HCT116 (cell line): ENCODE measurements around the gene SCYL2. TPM values are rescaled to one million over a fixed set of nuclear protein-coding genes. Genes with fewer than 3 reads are reported as not detected.

Experiments
- ATAC-seq: fragments of 200-7000 bp; cut with Tn5 transposase; 2 replicates; pipeline ENCODE4 v1.9.1; 2020; ENCODE audit warnings: mild to moderate bottlenecking, moderate library complexity
- BruUV-seq: library from RNA; stranded (reverse); fragments of 400-500 nt; replicated peaks from 2 replicates; lab custom pipeline; 2021; lab: Mats Ljungman, UMichigan
- CTCF ChIA-PET: fragments of 300-600 bp; sonication (Branson Sonifier 250); formaldehyde crosslinking; loops from one replicate; lab custom pipeline; 2021; ENCODE audit warnings: antibody characterized with exemption; lab: Charles Lee
- POLR2A ChIA-PET: fragments of 300-600, 350-600 bp; sonication (Branson Sonifier 250); formaldehyde crosslinking; loops from one replicate; lab custom pipeline; 2021; ENCODE audit warnings: antibody characterized with exemption; lab: Charles Lee
- RAD21 ChIA-PET, 2 experiments: fragments of 300-600 bp; sonication (Branson Sonifier 250); formaldehyde crosslinking; loops; one replicate each; lab custom pipeline; 2023; ENCODE audit warnings: low total read pairs in 2 of 2; ENCODE audit not compliant: uncharacterized antibody in 2 of 2, unreplicated experiment in 2 of 2, low non-redundant PET in 1 of 2; lab: Charles Lee
- DNase-seq: peaks from one replicate; pipeline ENCODE4 v3.0.0-alpha.2; 2010; ENCODE audit warnings: low read depth, low spot score
- H2AFZ ChIP-seq: fragments of 200-600 bp; shearing (Covaris generic), sonication (generic); 2 replicates; pipeline ENCODE4 v1.6.1; 2017; ENCODE audit warnings: low read depth, mixed run types, mixed read lengths, antibody characterized with exemption, low read length; ENCODE audit not compliant: poor library complexity, severe bottlenecking
- H3K27ac ChIP-seq: 2 replicates; pipeline ENCODE4 v1.5.1; 2012; ENCODE audit warnings: low read depth, low read length
- H3K27me3 ChIP-seq: fragments of 200-600 bp; sonication (generic); 2 replicates; pipeline ENCODE4 v1.6.1; 2016; ENCODE audit warnings: mixed run types, low read length, mixed read lengths; ENCODE audit not compliant: insufficient read depth
- H3K36me3 ChIP-seq, 2 experiments: fragments of 200-500 bp in 1 of 2; fragments of 200-600 bp in 1 of 2; sonication (Bioruptor generic) in 1 of 2; sonication (generic) in 1 of 2; 2 replicates each; pipeline versions ENCODE4 v1.5.1 to v1.6.1; 2014 to 2016; ENCODE audit warnings: low read length in 2 of 2, inconsistent platforms in 1 of 2, mixed read lengths in 1 of 2, mixed run types in 1 of 2; ENCODE audit not compliant: insufficient read depth in 2 of 2, control insufficient read depth in 1 of 2
- H3K4me1 ChIP-seq, 2 experiments: fragments of 200-600 bp in 1 of 2; sonication (generic) in 1 of 2; 2 replicates each; pipeline versions ENCODE4 v1.5.1 to v1.6.1; 2012 to 2017; ENCODE audit warnings: low read length in 2 of 2, inconsistent platforms in 1 of 2, mild to moderate bottlenecking in 1 of 2, mixed read lengths in 1 of 2, mixed run types in 1 of 2, moderate library complexity in 1 of 2; ENCODE audit not compliant: insufficient read depth in 2 of 2, control insufficient read depth in 1 of 2
- H3K4me2 ChIP-seq: fragments of 200-600 bp; sonication (generic); 2 replicates; pipeline ENCODE4 v1.6.1; 2017; ENCODE audit warnings: mixed run types, low read length, mixed read lengths
- H3K4me3 ChIP-seq, 2 experiments: fragments of 200-600 bp in 1 of 2; sonication (generic) in 1 of 2; replicated peaks in 1 of 2; 2 replicates each; pipeline ENCODE4 v1.5.1; 2011 to 2016; ENCODE audit warnings: low read length in 2 of 2, control low read depth in 1 of 2, low read depth in 1 of 2, mild to moderate bottlenecking in 1 of 2, mixed read lengths in 1 of 2, mixed run types in 1 of 2
- H3K79me2 ChIP-seq: fragments of 200-600 bp; sonication (generic); 2 replicates; pipeline ENCODE4 v1.6.1; 2017; ENCODE audit warnings: mild to moderate bottlenecking, mixed run types, low read length, moderate library complexity, mixed read lengths; ENCODE audit not compliant: insufficient read depth
- H3K9ac ChIP-seq: fragments of 200-600 bp; sonication (generic); 2 replicates; pipeline ENCODE4 v1.6.1; 2016; ENCODE audit warnings: low read length, mixed read lengths
- H3K9me2 ChIP-seq: fragments of 200-600 bp; sonication (generic), shearing (Covaris generic); 2 replicates; pipeline ENCODE4 v1.6.1; 2017; ENCODE audit warnings: mixed run types, mild to moderate bottlenecking, moderate library complexity; ENCODE audit not compliant: insufficient read depth
- H3K9me3 ChIP-seq, 2 experiments: fragments of 200-500 bp in 1 of 2; fragments of 200-600 bp in 1 of 2; sonication (Bioruptor generic) in 1 of 2; sonication (generic) in 1 of 2; 2 replicates each; pipeline ENCODE4 v1.6.1; 2014 to 2017; ENCODE audit warnings: low read length in 2 of 2, mixed read lengths in 2 of 2, inconsistent platforms in 1 of 2, low read depth in 1 of 2, mild to moderate bottlenecking in 1 of 2, mixed run types in 1 of 2, moderate library complexity in 1 of 2; ENCODE audit not compliant: control insufficient read depth in 1 of 2, insufficient read depth in 1 of 2
- H4K20me1 ChIP-seq: fragments of 200-600 bp; sonication (generic), shearing (Covaris generic); 2 replicates; pipeline ENCODE4 v1.6.1; 2017; ENCODE audit warnings: mixed run types, mild to moderate bottlenecking, moderate library complexity; ENCODE audit not compliant: insufficient read depth
- ATF3 ChIP-seq: IDR thresholded peaks from 2 replicates; pipeline ENCODE4 v1.6.1; 2012
- CBX3 ChIP-seq: IDR thresholded peaks from 2 replicates; pipeline ENCODE4 v1.6.1; 2012; ENCODE audit warnings: low read depth
- CTCF ChIP-seq, 3 experiments: fragments of 200-600 bp in 1 of 3; sonication (generic) in 1 of 3; IDR thresholded peaks in 2 of 3; conservative IDR thresholded peaks in 1 of 3; 2 replicates each; pipeline ENCODE4 v1.5.1; 2012 to 2017; ENCODE audit warnings: low read depth in 2 of 3, low read length in 2 of 3, antibody characterized with exemption in 1 of 3, borderline replicate concordance in 1 of 3, control low read depth in 1 of 3, mild to moderate bottlenecking in 1 of 3, mixed read lengths in 1 of 3, mixed run types in 1 of 3, moderate library complexity in 1 of 3; ENCODE audit not compliant: insufficient read depth in 1 of 3
- ELF1 ChIP-seq: IDR thresholded peaks from 2 replicates; pipeline ENCODE4 v1.6.1; 2012; ENCODE audit warnings: low read depth, borderline replicate concordance
- EZH2 ChIP-seq: fragments of 200-600 bp; sonication (generic); IDR thresholded peaks from 2 replicates; pipeline ENCODE4 v1.6.1; 2017; ENCODE audit warnings: antibody characterized with exemption, mixed run types
- FOSL1 ChIP-seq: IDR thresholded peaks from 2 replicates; pipeline ENCODE4 v1.6.1; 2012; ENCODE audit warnings: low read depth
- MAX ChIP-seq: IDR thresholded peaks from 2 replicates; pipeline ENCODE4 v1.6.1; 2012
- RAD21 ChIP-seq: IDR thresholded peaks from 2 replicates; pipeline ENCODE4 v1.6.1; 2012; ENCODE audit warnings: low read depth, mild to moderate bottlenecking
- REST ChIP-seq: IDR thresholded peaks from 2 replicates; pipeline ENCODE4 v1.6.1; 2012; ENCODE audit warnings: low read depth
- SIN3A ChIP-seq: IDR thresholded peaks from 2 replicates; pipeline ENCODE4 v1.6.1; 2012; ENCODE audit warnings: low read depth
- SP1 ChIP-seq: IDR thresholded peaks from 2 replicates; pipeline ENCODE4 v1.6.1; 2012; ENCODE audit warnings: low read depth
- SRF ChIP-seq: IDR thresholded peaks from 2 replicates; pipeline ENCODE4 v1.6.1; 2012; ENCODE audit warnings: low read depth
- TCF7L2 ChIP-seq: IDR thresholded peaks from 2 replicates; pipeline ENCODE4 v1.7.0; 2011; ENCODE audit warnings: borderline replicate concordance, inconsistent platforms; ENCODE audit not compliant: insufficient read depth, insufficient read length; ENCODE audit errors: extremely low read depth
- ZFX ChIP-seq: fragments of 450-650 bp; IDR thresholded peaks from 2 replicates; pipeline ENCODE4 v1.6.1; 2017
- ZNF274 ChIP-seq: fragments of 200-500 bp; sonication (Bioruptor generic); IDR thresholded peaks from 2 replicates; pipeline ENCODE4 v1.6.1; 2014; ENCODE audit warnings: mild to moderate bottlenecking, low read depth, low read length, inconsistent platforms
- intact Hi-C: fragments of 100-400 bp; cut with micrococcal nuclease; formaldehyde crosslinking; loops from 2 replicates; pipeline ENCODE4 v1.10.0; 2022
- total RNA-seq: library from RNA; stranded (reverse); gene quantifications from one replicate; pipeline ENCODE4 v1.2.1, GENCODE V29; 2021; ENCODE audit not compliant: unreplicated experiment

SCYL2 gene
- total RNA-seq, 1 experiment from 2014 or later: 31.7 TPM

- H3K79me2 ChIP-seq: no peaks in the 10 kb centered on the region
- H3K9ac ChIP-seq: no peak overlapping the region
- no peaks in the 10 kb centered on the region for H3K9me2 ChIP-seq
- H3K27ac ChIP-seq: no peak overlapping the region
- H4K20me1 ChIP-seq: no peaks in the 10 kb centered on the region
- H3K4me3 ChIP-seq: no peak overlapping the region
- RAD21 ChIA-PET: no interaction called here
- intact Hi-C loops: no loop called here
- H3K36me3 ChIP-seq: no peaks in the 10 kb centered on the region
- H3K4me1 ChIP-seq: no peaks in the 10 kb centered on the region
- no peak overlapping the region for H2AFZ ChIP-seq
- no peaks in the 10 kb centered on the region for H3K27me3 ChIP-seq
- no peak overlapping the region for H3K4me2 ChIP-seq
- BruUV-seq: no TSS peak
- CTCF ChIA-PET: no interaction called here
- ATAC-seq (no peak), DNase-seq (no peak)
- no peaks in the 10 kb centered on the region for H3K9me3 ChIP-seq
- POLR2A ChIA-PET: no interaction called here
- TF ChIP-seq ZNF274 (no peak), SRF (no peak), CBX3 (no peak), REST (no peak), ZFX (no peak)
These were observed 104.2 kb downstream of the SCYL2 start for GRCh38 chr12:100371146-100371545.

DNA sequence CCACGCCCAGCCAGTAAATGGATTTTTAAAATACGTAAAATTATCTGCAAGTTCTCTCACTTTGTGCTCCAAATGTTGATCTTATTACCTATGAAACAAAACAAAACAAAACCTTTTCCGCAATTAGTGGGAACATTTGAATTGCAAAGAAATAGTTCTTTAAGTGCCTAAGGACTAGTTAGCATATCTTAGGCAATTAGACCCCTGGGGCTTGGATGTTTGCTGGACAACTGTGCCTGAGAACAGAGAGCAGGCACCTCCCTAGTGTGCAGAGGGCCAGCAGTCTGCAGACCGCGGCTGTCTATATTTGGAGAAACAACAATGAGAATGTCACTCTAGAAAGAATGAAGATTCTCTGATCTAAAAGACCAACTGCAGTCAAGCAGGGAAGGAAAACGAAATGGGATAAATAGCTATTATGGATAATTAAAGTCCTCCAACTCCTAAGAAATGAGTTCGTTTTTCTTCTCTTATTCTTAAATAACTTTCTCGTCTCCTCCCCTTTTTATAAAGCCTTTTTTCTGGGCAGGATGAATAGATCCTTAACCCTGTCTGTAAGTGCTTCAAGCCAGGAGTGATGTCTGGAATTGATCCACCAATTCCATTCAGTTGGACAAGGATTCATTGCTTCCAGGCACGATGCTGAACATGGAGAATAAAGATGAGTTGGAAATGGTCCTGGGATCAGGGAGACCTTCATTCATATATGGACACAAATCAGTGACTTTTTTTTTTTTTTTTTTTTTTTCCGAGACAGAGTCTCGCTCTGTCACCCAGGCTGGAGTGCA lies 106.1 kb downstream of the SCYL2 start:
- no peaks in the 10 kb centered on the region for H4K20me1 ChIP-seq
- ChIA-PET RAD21 (no interaction called here), CTCF (no interaction called here), POLR2A (no interaction called here)
- H3K4me3 ChIP-seq: no peak overlapping the region
- H3K27me3 ChIP-seq: no peaks in the 10 kb centered on the region
- no peaks in the 10 kb centered on the region for H3K4me1 ChIP-seq
- no peaks in the 10 kb centered on the region for H3K9me3 ChIP-seq
- intact Hi-C loops: no loop called here
- H2AFZ ChIP-seq: no peak overlapping the region
- no peak for ATAC-seq
- H3K79me2 ChIP-seq: no peaks in the 10 kb centered on the region
- no peak overlapping the region for H3K4me2 ChIP-seq
- no peak overlapping the region for H3K9ac ChIP-seq
- BruUV-seq: no TSS peak
- no peaks in the 10 kb centered on the region for H3K9me2 ChIP-seq
- H3K36me3 ChIP-seq: no peaks in the 10 kb centered on the region
- no peak for DNase-seq
- no peak overlapping the region for H3K27ac ChIP-seq
- TF ChIP-seq RAD21: no peak
- no peak for TF ChIP-seq TCF7L2
- TF ChIP-seq ZFX: no peak
- TF ChIP-seq CBX3: no peak
- no peak for TF ChIP-seq FOSL1
- no peak for TF ChIP-seq CTCF (IDR thresholded peaks at IDR 0.05 in 2 of 3, conservative IDR thresholded peaks at IDR 0.05 in 1 of 3; ENCODE audit: borderline replicate concordance in 1 of 3, insufficient read depth in 1 of 3, low read depth in 2 of 3, low read length in 2 of 3)
- TF ChIP-seq ATF3: no peak
- no peak for TF ChIP-seq SIN3A
- no peak for TF ChIP-seq ELF1
- no peak for TF ChIP-seq EZH2
- no peak for TF ChIP-seq MAX
- TF ChIP-seq SRF: no peak
- TF ChIP-seq SP1: no peak
